Endometrium (tissue), 2 donors: Measurements from ENCODE around the gene TMEM255A.
"Not testable (repeated sequence)": the region's sequence is repeated elsewhere in the genome, so short reads cannot be mapped to it uniquely, and the experiment has no call there.

Source experiments
- FAIRE-seq: peaks from 2 replicates; lab custom pipeline; 2012; peaks lifted over from hg19 to GRCh38; lab: Jason Lieb, UNC
- donor health status: control.
- donor health status: control.

The TMEM255A gene

DNA sequence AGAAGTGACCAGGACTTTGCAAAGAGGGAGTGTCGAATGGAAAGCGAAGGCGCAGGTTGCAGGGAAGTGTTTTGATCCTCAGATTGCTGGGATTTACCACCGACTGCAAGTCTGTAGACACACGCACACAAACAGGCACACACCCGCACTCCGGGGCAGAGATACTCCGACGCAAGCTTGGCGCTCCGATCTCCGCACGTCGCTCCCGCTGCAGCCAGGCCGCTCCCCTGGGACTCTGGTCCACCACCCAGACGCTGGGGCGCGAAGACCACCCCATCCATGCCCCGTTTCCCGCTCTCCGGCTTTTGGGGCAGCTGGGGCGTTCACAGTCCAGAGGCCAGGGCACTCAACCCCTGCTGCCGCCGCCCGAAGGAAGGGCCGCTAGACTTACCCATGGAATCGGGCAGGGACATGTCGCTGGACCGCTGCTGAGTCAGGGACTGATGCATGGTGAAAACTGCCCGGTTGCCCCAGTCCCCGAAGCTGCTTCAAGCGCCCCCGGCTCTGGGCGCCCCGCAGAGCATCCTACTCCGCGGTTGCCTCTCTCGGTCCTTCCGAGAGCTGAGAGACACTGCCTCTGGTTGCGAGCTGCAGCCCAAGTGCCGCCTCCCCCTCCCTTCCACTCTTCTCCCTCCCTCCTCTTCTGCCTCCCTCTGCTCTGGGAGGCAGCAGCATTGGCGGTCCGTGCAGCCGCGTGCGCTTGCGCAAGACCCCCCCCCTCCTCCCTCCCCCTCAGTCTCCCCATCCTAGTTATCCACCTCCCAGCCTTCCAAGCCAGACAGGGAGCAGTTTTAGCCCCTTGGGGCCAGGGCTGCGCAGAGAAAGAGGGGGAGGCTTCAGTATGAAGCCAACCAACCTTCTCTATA is at the start of gene TMEM255A:
Gene TMEM255A (minus strand): TSS at position 601 of the 866 bp plus-strand sequence. CDS start 152 bp downstream, at position 449.
- FAIRE-seq: no peak

- no peak for FAIRE-seq
These were observed 47.6 kb upstream of the TMEM255A start for GRCh38 chrX:120358737-120359456.

DNA sequence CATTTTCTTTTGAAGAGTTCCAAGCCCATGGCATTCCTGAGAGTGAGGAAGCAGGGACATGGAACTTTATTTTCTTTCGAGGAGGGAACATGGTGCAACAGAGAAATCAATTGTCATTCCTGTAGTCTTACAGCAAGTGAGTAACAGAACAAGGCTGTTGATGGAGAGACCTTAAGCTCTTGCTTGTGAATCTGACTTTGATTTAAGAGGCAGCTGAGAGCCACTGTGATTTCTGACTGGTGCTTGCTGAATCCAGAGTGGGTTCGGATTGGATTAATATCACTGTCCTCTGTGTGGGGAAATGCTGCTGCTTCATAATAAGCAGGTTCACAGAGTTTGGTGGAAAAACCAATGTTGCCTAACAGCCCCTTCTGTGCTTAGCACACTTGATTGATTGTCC is 45.9 kb upstream of the TMEM255A start:
- FAIRE-seq: no peak

DNA sequence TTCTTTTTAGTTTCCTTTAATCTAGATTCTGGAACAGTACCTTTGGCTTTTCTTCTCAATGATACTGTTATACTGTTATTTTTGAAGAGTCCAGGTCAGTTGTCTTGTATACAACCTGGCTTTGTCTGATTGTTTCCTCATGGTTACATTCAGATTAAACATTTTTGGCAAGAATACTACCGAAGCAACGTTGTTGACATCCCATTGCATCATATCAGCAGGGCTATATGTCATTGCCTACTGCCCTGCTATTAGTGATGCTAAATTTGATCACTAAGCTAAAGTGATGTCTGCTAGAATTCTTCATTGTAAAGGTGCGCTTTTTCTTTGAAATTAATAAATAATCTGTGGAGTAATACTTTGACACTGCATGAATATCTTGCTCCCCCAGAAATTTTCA is 44.8 kb upstream of the TMEM255A start:
- no peak for FAIRE-seq

- no peak for FAIRE-seq
These were observed 39.3 kb upstream of the TMEM255A start for GRCh38 chrX:120350450-120351138.

- FAIRE-seq: not testable (repeated sequence)
These were observed 33.3 kb upstream of the TMEM255A start for GRCh38 chrX:120344566-120344965.

DNA sequence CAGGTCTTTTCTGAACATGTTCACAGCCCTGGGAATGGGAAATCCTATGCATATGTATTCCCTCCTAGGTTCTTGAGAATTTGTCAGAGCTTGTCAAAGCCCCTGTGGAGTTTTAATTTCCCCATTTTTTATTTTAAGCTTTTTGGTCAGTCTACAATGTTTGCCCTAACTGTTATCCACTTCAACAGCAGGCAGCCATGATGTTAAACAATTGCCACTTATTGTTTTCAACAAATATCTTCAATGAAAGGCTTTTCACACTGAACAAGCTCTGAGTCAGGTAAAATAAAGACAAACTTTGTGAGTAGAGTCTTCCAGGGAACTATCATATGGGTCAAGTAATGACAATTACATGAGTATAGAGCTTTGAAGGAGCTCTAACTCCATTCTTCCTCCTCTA is 25.6 kb upstream of the TMEM255A start:
- no peak for FAIRE-seq

GRCh38 chrX:120335289-120335688 is 24.0 kb upstream of the TMEM255A start:
- no peak for FAIRE-seq

DNA sequence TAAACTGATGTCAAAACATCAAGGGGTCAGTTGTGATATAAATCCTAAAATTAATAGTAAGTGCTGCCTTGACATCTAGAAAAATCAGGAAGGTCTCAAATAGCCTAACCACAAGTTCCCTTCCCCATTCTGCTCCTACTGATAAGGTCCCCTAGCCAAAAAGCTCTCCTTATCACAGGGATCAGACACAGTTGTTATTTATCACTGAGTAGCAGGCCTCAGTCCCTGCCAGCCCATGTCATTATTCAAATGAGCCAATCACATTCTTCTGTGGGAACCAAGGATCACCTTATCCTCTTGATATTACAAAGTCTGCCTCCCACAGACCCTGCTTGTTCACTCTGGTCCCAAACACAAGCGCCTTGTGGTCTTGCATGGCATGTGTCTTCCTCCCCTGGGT is 23.3 kb upstream of the TMEM255A start:
- FAIRE-seq: no peak

DNA sequence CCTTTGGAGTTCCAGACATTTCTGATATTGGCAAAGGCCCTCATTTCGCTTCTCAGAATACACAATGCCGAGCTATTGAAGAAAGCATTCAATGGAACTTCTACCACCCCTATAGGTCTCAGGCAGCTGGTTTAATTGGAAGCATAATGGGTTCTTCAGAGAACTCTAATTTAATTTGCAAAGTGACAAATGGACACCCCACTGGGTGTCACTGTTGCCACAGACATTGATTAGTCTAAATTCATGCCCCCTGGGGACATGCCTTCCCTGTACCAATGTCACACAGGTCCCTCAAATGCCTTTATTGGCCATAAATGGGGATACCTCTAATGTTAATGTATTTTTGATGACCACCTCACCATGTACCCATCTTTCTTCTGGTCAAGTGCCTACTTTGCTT is 22.9 kb upstream of the TMEM255A start:
- no peak for FAIRE-seq

DNA sequence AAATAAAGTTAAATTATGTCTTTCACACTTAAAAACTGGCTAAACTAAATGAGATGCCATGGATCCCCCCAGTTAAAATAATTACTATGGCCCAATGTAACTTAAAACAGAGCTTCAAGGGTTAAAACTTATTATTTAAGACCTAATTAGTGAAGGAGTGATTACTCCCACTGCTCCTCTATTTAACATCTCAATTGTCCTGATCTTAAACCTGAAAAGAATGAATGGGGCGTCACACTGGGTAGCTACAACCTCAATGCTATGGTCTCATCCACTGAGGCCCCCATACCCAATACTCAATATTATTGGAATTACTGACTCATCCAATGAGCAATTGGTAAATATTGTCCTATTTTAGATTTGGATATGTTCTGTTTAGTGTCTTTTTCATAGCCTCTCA is 21.1 kb upstream of the TMEM255A start:
- no peak for FAIRE-seq

GRCh38 chrX:120331116-120331515 is 19.9 kb upstream of the TMEM255A start:
- no peak for FAIRE-seq

GRCh38 chrX:120321520-120322281 is 10.4 kb upstream of the TMEM255A start:
- FAIRE-seq: no peak

DNA sequence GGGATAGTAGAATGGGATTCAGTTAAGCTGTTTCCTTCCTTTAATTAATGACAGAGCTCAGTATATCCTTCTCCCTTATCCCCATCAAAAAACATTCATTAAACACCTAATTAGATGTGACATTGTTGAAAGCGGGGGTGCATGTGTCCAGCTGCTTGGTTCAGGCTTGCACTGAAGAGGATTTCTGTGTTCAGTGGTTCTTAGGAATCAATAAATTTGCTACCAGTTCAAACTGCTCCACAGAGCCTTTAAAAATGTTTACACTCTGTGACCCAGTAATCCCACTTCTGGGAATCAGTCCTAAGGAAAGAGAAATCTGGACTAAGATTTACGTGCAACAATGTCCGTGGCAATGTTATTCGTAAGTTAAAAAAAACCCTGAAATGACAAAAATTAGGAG is 7.2 kb upstream of the TMEM255A start:
- FAIRE-seq: no peak

- FAIRE-seq: no peak
These were observed 5.5 kb upstream of the TMEM255A start for GRCh38 chrX:120316587-120317283.

DNA sequence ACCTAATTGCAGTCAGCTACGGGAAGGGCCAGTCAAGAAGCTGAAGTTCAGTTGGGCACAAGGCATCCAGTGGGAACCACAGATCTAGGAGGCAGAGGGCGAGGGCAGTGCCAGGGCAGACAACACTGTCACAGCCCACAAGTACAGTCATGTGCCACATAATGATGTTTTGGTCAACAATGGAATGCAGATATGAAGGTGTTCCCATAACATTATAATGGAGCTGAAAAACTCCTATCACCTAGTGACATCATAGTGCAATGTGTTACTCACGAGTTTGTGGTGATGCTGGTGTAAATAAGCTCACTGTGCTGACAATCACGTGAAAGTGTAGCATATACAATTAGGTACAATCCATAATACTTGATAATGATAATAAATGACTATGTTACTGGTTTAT is 4.5 kb upstream of the TMEM255A start:
- FAIRE-seq: no peak

GRCh38 chrX:120311727-120312063 is 434 bp upstream of the TMEM255A start:
- no peak for FAIRE-seq

DNA sequence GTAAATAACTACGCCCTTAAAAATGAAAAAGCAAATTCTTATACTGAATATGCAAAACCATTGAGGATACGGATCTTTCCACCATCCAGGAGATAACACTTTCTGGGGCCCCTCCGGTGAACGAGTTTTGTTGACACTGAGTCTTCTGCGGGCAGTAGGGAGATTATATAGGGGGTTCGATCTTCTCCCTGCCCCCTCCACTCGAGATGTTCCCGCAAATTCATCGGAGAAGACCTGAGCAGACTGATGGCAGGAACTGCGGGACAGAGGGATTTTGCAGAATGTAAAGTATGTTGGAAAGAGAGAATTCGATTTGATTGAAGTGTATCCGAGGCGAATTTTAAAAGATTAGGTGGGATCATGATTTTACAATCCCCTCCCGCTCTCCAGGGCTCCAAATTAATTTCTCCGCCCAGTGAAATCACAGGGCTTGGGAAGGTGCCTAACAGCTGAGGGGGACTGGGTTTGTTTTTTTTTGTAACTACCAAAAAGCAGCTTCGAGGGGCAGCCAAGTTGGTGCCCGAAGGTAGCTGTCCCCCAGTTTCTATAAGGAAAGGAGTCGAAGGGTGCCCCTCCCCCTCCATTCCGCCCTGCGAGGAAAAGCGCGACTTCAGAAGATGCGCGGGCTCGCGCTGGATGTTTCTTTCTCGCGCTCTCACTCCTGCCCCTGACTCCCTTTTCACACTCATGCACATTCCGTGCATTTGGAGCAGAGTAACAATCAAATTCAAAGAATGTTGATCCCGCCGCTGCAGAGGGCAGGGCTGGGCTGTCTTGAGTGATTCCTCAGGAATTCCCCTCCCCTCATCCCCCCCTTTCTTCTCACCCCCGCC is 1.2 kb downstream of the TMEM255A start:
- FAIRE-seq: no peak

DNA sequence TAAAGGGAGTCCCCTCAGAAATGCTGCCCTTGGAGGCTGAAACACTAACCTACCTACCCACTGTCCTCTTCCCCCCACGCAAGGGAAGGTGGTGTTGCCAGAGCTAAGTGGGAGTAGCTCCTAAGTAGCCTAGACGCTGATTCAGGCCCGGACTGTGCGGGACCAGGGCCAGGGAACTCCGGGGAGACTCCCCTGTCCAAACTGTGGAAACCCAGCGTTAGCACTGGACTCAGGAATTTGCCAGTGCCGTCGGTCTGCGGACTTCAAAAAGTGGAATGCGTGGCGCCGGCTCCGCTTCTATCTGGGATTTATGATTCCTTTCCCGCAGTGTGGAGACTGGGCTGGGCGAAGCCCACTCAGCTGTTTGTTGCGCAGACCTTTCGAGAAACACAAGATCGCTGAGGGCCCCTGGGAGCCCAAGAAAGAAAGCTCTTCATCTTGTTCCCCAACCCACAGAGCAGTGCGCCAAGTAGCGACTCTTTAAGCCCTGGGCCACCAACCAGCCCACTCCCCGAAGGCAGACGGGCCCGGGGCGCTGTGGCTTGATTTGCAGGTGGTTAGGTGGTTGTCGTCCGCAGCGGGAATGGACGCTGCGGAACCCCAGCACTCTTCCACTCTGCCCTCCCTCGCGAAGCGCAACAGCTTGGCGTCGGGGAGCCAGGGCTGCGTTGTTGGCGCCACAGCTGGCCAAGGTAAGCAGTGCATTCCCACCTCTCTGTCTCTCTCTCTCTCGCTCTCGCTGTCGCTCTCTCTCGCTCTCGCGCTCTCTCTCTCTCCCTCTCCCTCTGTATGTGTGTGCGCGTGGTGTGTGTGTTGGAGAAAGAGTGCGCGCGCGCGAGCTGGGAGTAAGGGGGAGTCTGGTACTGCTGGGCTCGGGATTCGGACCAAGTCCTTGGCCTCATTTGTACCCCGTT is 2.0 kb downstream of the TMEM255A start:
- no peak for FAIRE-seq

GRCh38 chrX:120308558-120308957 is 2.7 kb downstream of the TMEM255A start:
- no peak for FAIRE-seq
